Nucleus accumbens (tissue), 56 donors: Measurements from ENCODE around the gene ANKRD2.

Experiments used
- DNase-seq, 56 donors: peaks; one replicate each; lab custom pipeline; 2025; lab: John Stamatoyannopoulos, UW

The ANKRD2 gene

DNA sequence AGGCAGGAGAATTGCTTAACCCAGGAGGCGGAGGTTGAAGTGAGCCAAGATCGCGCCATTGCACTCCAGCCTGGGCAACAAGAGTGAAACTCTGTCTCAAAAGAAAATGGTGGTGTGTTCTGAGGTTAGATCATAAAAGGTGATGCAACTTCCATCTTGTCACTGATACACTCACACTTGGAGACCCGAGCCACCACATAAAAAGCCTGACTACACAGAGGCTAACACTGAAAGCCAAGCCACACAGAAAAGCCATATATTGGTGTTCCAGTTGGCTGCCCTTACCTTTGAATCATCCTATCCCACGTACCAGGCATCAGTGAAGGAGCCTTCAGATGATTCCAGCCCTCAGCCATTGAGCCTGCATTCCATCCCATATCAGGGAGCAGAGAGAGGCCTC lies 56.7 kb downstream of the ANKRD2 start:
- no peak for DNase-seq

DNA sequence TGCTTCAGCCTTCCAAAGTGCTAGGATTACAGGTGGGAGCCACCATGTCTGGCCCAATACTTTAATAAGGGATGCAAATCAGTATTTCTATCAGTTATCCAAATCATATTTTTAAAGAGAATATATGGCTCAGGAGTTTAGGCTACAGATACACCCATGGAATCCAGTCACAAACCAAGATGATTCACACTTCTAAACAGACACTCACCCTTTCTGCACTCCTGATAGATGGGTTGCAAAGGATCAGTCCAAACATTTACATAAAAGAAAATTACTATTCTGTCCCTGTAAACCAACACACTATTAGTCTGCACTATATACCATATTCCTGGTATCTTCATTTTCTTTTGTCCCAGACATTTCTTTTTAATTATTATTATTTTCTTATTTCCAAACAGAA lies 58.5 kb downstream of the ANKRD2 start:
- no peak for DNase-seq

DNA sequence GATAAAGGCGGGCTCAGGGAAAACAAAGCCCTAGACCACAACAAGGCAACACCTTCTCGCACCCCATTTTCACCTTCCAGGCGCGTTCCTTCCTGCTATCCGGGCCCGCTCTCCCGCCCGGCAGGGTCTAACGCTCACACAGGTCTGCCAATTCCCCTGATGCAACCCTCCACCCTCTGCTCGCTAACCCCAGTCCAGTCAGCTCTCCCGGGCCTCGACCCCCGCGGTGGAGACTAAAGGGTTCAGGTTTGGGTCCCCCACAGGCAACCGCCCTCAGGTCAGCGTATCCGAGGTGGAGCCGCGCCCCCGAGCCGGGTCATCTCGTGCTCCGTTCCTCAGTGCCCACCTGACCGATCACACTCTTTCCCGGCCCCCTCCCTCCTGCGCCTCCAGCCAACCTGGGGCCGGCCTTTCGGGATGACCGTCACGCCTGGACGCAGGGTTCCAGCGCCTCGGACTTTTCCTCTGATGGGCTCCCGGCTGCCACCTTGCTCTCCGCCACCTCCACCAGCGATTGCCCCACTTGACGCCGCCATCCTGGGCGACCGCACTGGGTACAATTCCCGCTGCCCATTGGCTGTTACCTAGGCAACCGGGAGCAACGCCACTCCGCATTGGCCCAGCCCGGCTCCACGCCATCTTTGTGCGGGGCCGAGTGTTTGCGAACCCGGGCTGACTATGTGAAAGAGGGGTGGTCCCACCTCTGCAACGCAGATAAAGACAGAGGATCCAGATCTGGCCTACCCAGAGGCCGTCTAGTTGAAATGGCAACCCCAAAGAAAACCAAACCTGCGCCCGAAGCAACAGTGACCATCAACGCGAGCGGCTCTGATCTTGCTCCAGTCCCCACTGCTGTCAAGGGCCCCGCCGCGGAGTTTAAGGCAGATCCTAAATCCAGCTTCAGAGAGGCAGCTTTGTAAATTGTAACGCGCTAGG lies 60.6 kb downstream of the ANKRD2 start, which contains the start of gene MORN4:
TSS of gene MORN4 (minus strand) at position 552 of the 936 bp plus-strand sequence. CDS start 13,847 bp downstream, outside the sequence.
- DNase-seq, result peak; percentile 58 to 97 (median 89)
